Liver (tissue), 9 donors: ENCODE measurements around the gene TSSK2. TPM values are rescaled to one million over a fixed set of nuclear protein-coding genes. Genes with fewer than 3 reads are reported as not detected.
A peak's percentile ranks its signal among the peaks of the same experiment; 100 is the strongest.

Source experiments
- DNase-seq: peaks from one replicate; pipeline ENCODE4 v3.0.0-alpha.2; 2017; ENCODE audit warnings: low spot score
- H3K27ac ChIP-seq, 2 donors: one replicate each; pipeline ENCODE4 v1.7.0; 2013; ENCODE audit warnings: inconsistent platforms in 2 of 2, low read length in 2 of 2, control low read depth in 1 of 2, low read depth in 1 of 2, mild to moderate bottlenecking in 1 of 2
- H3K27me3 ChIP-seq, 4 donors: one replicate each; pipeline versions ENCODE4 v1.6.1 to v1.7.0; 2013; ENCODE audit warnings: low read length in 3 of 4, inconsistent platforms in 1 of 4, mild to moderate bottlenecking in 1 of 4, moderate library complexity in 1 of 4; ENCODE audit not compliant: control insufficient read depth in 4 of 4, insufficient read depth in 4 of 4
- H3K36me3 ChIP-seq, 4 donors: one replicate each; pipeline versions ENCODE4 v1.6.1 to v1.7.0; 2013; ENCODE audit warnings: low read length in 3 of 4, mild to moderate bottlenecking in 3 of 4, low read depth in 1 of 4, moderate library complexity in 1 of 4; ENCODE audit not compliant: control insufficient read depth in 4 of 4, insufficient read depth in 3 of 4
- H3K4me1 ChIP-seq, 4 donors: one replicate each; pipeline versions ENCODE4 v1.6.1 to v1.7.0; 2013; ENCODE audit warnings: low read length in 3 of 4, mild to moderate bottlenecking in 3 of 4, moderate library complexity in 1 of 4; ENCODE audit not compliant: control insufficient read depth in 4 of 4, insufficient read depth in 4 of 4
- H3K4me3 ChIP-seq, 3 donors: one replicate each; pipeline versions ENCODE4 v1.6.1 to v1.7.0; 2013; ENCODE audit warnings: low read length in 3 of 3, control low read depth in 1 of 3, low read depth in 1 of 3, mild to moderate bottlenecking in 1 of 3
- H3K9ac ChIP-seq, 2 donors: one replicate each; pipeline ENCODE4 v1.7.0; 2013; ENCODE audit warnings: low read length in 2 of 2, mild to moderate bottlenecking in 2 of 2, moderate library complexity in 2 of 2, control low read depth in 1 of 2, low read depth in 1 of 2
- H3K9me3 ChIP-seq, 4 donors: one replicate each; pipeline versions ENCODE4 v1.6.1 to v1.7.0; 2013; ENCODE audit warnings: low read length in 3 of 4; ENCODE audit not compliant: control insufficient read depth in 4 of 4
- ATF3 ChIP-seq: IDR thresholded peaks from 2 replicates; pipeline ENCODE4 v1.6.1; 2016; ENCODE audit warnings: antibody characterized with exemption
- CTCF ChIP-seq: fragments of 150-350 bp; IDR thresholded peaks from 2 replicates; pipeline ENCODE4 v1.5.1; 2017; ENCODE audit warnings: improper control_type of control experiment, low read depth, low read length; ENCODE audit not compliant: missing input control
- EGR1 ChIP-seq, 2 donors: IDR thresholded peaks; 2 replicates each; pipeline ENCODE4 v1.6.1; 2016 to 2018; ENCODE audit warnings: antibody characterized with exemption in 2 of 2, low read depth in 2 of 2
- FOXA1 ChIP-seq: IDR thresholded peaks from 2 replicates; pipeline ENCODE4 v1.6.1; 2016; ENCODE audit warnings: antibody characterized with exemption
- FOXA2 ChIP-seq: IDR thresholded peaks from 2 replicates; pipeline ENCODE4 v1.6.1; 2016; ENCODE audit warnings: antibody characterized with exemption
- GABPA ChIP-seq, 2 donors: IDR thresholded peaks in 1 of 2; conservative IDR thresholded peaks in 1 of 2; 2 replicates each; pipeline ENCODE4 v1.6.1; 2016; ENCODE audit warnings: antibody characterized with exemption in 2 of 2, mild to moderate bottlenecking in 1 of 2, moderate library complexity in 1 of 2
- HNF4A ChIP-seq, 2 donors: conservative IDR thresholded peaks; 2 replicates each; pipeline ENCODE4 v1.6.1; 2016; ENCODE audit warnings: antibody characterized with exemption in 2 of 2, mild to moderate bottlenecking in 2 of 2
- HNF4G ChIP-seq: IDR thresholded peaks from 2 replicates; pipeline ENCODE4 v1.6.1; 2016; ENCODE audit warnings: antibody characterized with exemption
- JUND ChIP-seq, 2 donors: IDR thresholded peaks; 2 replicates each; pipeline ENCODE4 v1.6.1; 2016; ENCODE audit warnings: antibody characterized with exemption in 2 of 2
- MAX ChIP-seq: IDR thresholded peaks from 2 replicates; pipeline ENCODE4 v1.6.1; 2016; ENCODE audit warnings: antibody characterized with exemption
- NR2F2 ChIP-seq: IDR thresholded peaks from 2 replicates; pipeline ENCODE4 v1.6.1; 2016; ENCODE audit warnings: antibody characterized with exemption
- RAD21 ChIP-seq, 2 donors: IDR thresholded peaks; 2 replicates each; pipeline ENCODE4 v1.6.1; 2016; ENCODE audit warnings: antibody characterized with exemption in 2 of 2, mild to moderate bottlenecking in 2 of 2
- REST ChIP-seq: IDR thresholded peaks from 2 replicates; pipeline ENCODE4 v1.6.1; 2016; ENCODE audit warnings: antibody characterized with exemption, mild to moderate bottlenecking
- RXRA ChIP-seq, 2 donors: IDR thresholded peaks; 2 replicates each; pipeline ENCODE4 v1.6.1; 2017 to 2018; ENCODE audit warnings: antibody characterized with exemption in 2 of 2, mild to moderate bottlenecking in 1 of 2
- SP1 ChIP-seq: IDR thresholded peaks from 2 replicates; pipeline ENCODE4 v1.6.1; 2018; ENCODE audit warnings: antibody characterized with exemption, mild to moderate bottlenecking
- TAF1 ChIP-seq: conservative IDR thresholded peaks from 2 replicates; pipeline ENCODE4 v1.6.1; 2016; ENCODE audit warnings: antibody characterized with exemption, mild to moderate bottlenecking
- YY1 ChIP-seq: IDR thresholded peaks from 2 replicates; pipeline ENCODE4 v1.6.1; 2016; ENCODE audit warnings: antibody characterized with exemption, mild to moderate bottlenecking
- ZBTB33 ChIP-seq: IDR thresholded peaks from 2 replicates; pipeline ENCODE4 v1.6.1; 2016; ENCODE audit warnings: antibody characterized with exemption
- WGBS: extraction: QIAGEN DNeasy Blood & Tissue Kit; methylation state at CpG from one replicate; pipeline ENCODE4 v1.1.7; 2013; 5-methylcytosine and 5-hydroxymethylcytosine counted together
- polyA plus RNA-seq, 2 donors: library from polyadenylated mRNA; stranded (reverse) in 1 of 2; unstranded in 1 of 2; fragments of 200-250 nt in 1 of 2; fragments of >200 nt in 1 of 2; fragmentation: Nextera tagmentation in 1 of 2; extraction: Ambion mirVana in 1 of 2; gene quantifications; one replicate each; pipeline versions ENCODE4 v1.2.1 to v1.2.3, GENCODE V29; 2013 to 2015
- total RNA-seq, 2 donors: library from RNA; depleted of rRNA; stranded (reverse); fragments of >200 nt; gene quantifications; one replicate each; pipeline ENCODE4 v1.2.3, GENCODE V29; 2014
- donor health status: healthy.
- donor health status: healthy.
- donor health status: healthy.
- donor health status: healthy.
- donor health status: healthy.

TSSK2 gene
- total and polyA plus RNA-seq, 4 donors: 0.08 TPM; not detected in 3

GRCh38 chr22:19122143-19122751 lies 8.9 kb upstream of the TSSK2 start, which contains the start of gene DGCR2:
TSS of gene DGCR2 (minus strand) at chr22:19122412. CDS start at chr22:19122206, 206 bp downstream.
- peak within 1 kb of the TSS; percentile 88 to 94 (median 90) for H3K4me3 ChIP-seq
- peak within 1 kb of the TSS; percentile 90 to 93 for H3K27ac ChIP-seq
- TF ChIP-seq HNF4G: no peak
- TF ChIP-seq EGR1 (IDR thresholded peaks at IDR 0.05; ENCODE audit: low read depth in 2 of 2): no peak
- TF ChIP-seq RXRA (IDR thresholded peaks at IDR 0.05): peak in 1 of 2 donors; percentile 22
- TF ChIP-seq GABPA (IDR thresholded peaks at IDR 0.05 in 1 of 2, conservative IDR thresholded peaks at IDR 0.05 in 1 of 2): no peak
- no peak for TF ChIP-seq REST
- TF ChIP-seq YY1: peak; percentile 88
- TF ChIP-seq NR2F2: no peak
- TF ChIP-seq MAX: no peak
- TF ChIP-seq RAD21 (IDR thresholded peaks at IDR 0.05): no peak
- TF ChIP-seq ATF3: no peak
- TF ChIP-seq FOXA2: no peak
- TF ChIP-seq ZBTB33: no peak
- no peak for TF ChIP-seq CTCF
- TF ChIP-seq TAF1: no peak
- TF ChIP-seq FOXA1: no peak
- no peak for TF ChIP-seq HNF4A (conservative IDR thresholded peaks at IDR 0.05)
- no peak for TF ChIP-seq JUND (IDR thresholded peaks at IDR 0.05)
- TF ChIP-seq SP1: peak; percentile 60
- no peaks in the 10 kb centered on the region for H3K9me3 ChIP-seq
- H3K4me1 ChIP-seq: peaks cover 11 to 35% (median 30%) of the 10 kb centered on the region in 4 donors
- H3K9ac ChIP-seq: peak within 1 kb of the TSS; percentile 60 to 81
- no peaks in the 10 kb centered on the region for H3K36me3 ChIP-seq
- WGBS: under 1% methylated on average over 67 of the region's 67 CpGs
- H3K27me3 ChIP-seq: no peaks in the 10 kb centered on the region
- peak; percentile 98 for DNase-seq
